HepG2 (cell line): ENCODE results near the gene MAGEA4. TPM values are rescaled to one million over a fixed set of nuclear protein-coding genes. Genes with fewer than 3 reads are reported as not detected.
A peak's percentile ranks its signal among the peaks of the same experiment; 100 is the strongest.

Experiments
- BCL6 ChIP-seq: IDR thresholded peaks from 2 replicates; pipeline ENCODE4 v1.6.1; 2016; ENCODE audit warnings: missing genetic modification reagents, missing compliant biosample characterization
- ELF3 ChIP-seq: IDR thresholded peaks from 2 replicates; pipeline ENCODE4 v1.6.1; 2016; ENCODE audit warnings: missing genetic modification reagents, missing compliant biosample characterization
- EZH2 ChIP-seq: conservative IDR thresholded peaks from 2 replicates; pipeline ENCODE4 v1.6.1; 2012; ENCODE audit warnings: mild to moderate bottlenecking, low read depth, low read length, moderate library complexity
- KAT8 ChIP-seq: IDR thresholded peaks from 2 replicates; pipeline ENCODE4 v1.6.1; 2016; ENCODE audit warnings: missing genetic modification reagents, missing compliant biosample characterization
- NBN ChIP-seq: fragments of 450-650 bp; conservative IDR thresholded peaks from 2 replicates; pipeline ENCODE4 v1.6.1; 2017
- RARA ChIP-seq: IDR thresholded peaks from 2 replicates; pipeline ENCODE4 v1.6.1; 2016; ENCODE audit warnings: missing genetic modification reagents, missing compliant biosample characterization
- SOX13 ChIP-seq, 3 experiments: fragments of 450-650 bp in 1 of 3; sonication (generic) in 1 of 3; formaldehyde crosslinking in 1 of 3; IDR thresholded peaks in 2 of 3; conservative IDR thresholded peaks in 1 of 3; 2 replicates each; pipeline versions ENCODE4 v1.5.0 to v1.6.1; 2016 to 2020; ENCODE audit warnings: antibody characterized with exemption in 1 of 3, mild to moderate bottlenecking in 1 of 3, missing compliant biosample characterization in 1 of 3, missing genetic modification reagents in 1 of 3, moderate library complexity in 1 of 3
- SOX5 ChIP-seq: IDR thresholded peaks from 2 replicates; pipeline ENCODE4 v1.6.1; 2016; ENCODE audit warnings: borderline replicate concordance
- TSC22D2 ChIP-seq: sonication (generic); formaldehyde crosslinking; IDR thresholded peaks from 2 replicates; pipeline ENCODE4 v1.5.1; 2020; ENCODE audit warnings: missing genetic modification reagents, mild to moderate bottlenecking, borderline replicate concordance
- ZBTB7B ChIP-seq: sonication (generic); formaldehyde crosslinking; IDR thresholded peaks from 2 replicates; pipeline ENCODE4 v1.4.0; 2020; ENCODE audit warnings: missing genetic modification reagents
- ZNF124 ChIP-seq: sonication (generic); formaldehyde crosslinking; IDR thresholded peaks from 2 replicates; pipeline ENCODE4 v1.4.0; 2020; ENCODE audit warnings: missing genetic modification reagents
- polyA plus RNA-seq, 8 experiments: library from polyadenylated mRNA; depleted of rRNA in 3 of 8; stranded (reverse) in 7 of 8; unstranded in 1 of 8; fragments of >200 nt; fragmentation: Illumina TruSeq in 4 of 8; extraction: Trizol in 4 of 8; gene quantifications; 2 replicates each; pipeline versions ENCODE4 v1.2.1 to v1.2.3, GENCODE V29; 2011 to 2016; ENCODE audit warnings: low read depth in 4 of 8, missing spikeins in 1 of 8, mixed read lengths in 1 of 8; ENCODE audit not compliant: insufficient read depth in 1 of 8
- total RNA-seq, 5 experiments: library from RNA; depleted of rRNA; stranded (reverse); fragments of >200 nt; fragmentation: Illumina TruSeq; extraction: Trizol; gene quantifications; 2 replicates each; pipeline ENCODE4 v1.2.3, GENCODE V29; 2016; ENCODE audit warnings: low read depth in 1 of 5
- TF ChIP-seq, protein P1 (sequence below): sonication (generic); formaldehyde crosslinking; IDR thresholded peaks from 2 replicates; pipeline ENCODE4 v1.4.0; 2020; ENCODE audit warnings: missing genetic modification reagents
- TF ChIP-seq, protein P2 (sequence below): sonication (generic); formaldehyde crosslinking; IDR thresholded peaks from 2 replicates; pipeline ENCODE4 v1.5.0; 2020; ENCODE audit warnings: mild to moderate bottlenecking, missing genetic modification reagents, moderate library complexity
- TF ChIP-seq, protein P3 (sequence below): sonication (generic); formaldehyde crosslinking; conservative IDR thresholded peaks from 2 replicates; pipeline ENCODE4 v1.4.0; 2020; ENCODE audit warnings: mild to moderate bottlenecking, missing genetic modification reagents, moderate library complexity
- TF ChIP-seq, protein P4 (sequence below): sonication (generic); formaldehyde crosslinking; conservative IDR thresholded peaks from 2 replicates; pipeline ENCODE4 v1.4.0; 2020; ENCODE audit warnings: missing genetic modification reagents

Gene MAGEA4
- total and polyA plus RNA-seq, 2 of the 13 experiments (the other 11 are each of a cell fraction or from before 2014, with no cell fraction given), result not detected

- TF ChIP-seq, protein P1, sequence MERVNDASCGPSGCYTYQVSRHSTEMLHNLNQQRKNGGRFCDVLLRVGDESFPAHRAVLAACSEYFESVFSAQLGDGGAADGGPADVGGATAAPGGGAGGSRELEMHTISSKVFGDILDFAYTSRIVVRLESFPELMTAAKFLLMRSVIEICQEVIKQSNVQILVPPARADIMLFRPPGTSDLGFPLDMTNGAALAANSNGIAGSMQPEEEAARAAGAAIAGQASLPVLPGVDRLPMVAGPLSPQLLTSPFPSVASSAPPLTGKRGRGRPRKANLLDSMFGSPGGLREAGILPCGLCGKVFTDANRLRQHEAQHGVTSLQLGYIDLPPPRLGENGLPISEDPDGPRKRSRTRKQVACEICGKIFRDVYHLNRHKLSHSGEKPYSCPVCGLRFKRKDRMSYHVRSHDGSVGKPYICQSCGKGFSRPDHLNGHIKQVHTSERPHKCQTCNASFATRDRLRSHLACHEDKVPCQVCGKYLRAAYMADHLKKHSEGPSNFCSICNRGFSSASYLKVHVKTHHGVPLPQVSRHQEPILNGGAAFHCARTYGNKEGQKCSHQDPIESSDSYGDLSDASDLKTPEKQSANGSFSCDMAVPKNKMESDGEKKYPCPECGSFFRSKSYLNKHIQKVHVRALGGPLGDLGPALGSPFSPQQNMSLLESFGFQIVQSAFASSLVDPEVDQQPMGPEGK (CRISPR knock-in tag), result peak; percentile 72
- TF ChIP-seq, protein P2, sequence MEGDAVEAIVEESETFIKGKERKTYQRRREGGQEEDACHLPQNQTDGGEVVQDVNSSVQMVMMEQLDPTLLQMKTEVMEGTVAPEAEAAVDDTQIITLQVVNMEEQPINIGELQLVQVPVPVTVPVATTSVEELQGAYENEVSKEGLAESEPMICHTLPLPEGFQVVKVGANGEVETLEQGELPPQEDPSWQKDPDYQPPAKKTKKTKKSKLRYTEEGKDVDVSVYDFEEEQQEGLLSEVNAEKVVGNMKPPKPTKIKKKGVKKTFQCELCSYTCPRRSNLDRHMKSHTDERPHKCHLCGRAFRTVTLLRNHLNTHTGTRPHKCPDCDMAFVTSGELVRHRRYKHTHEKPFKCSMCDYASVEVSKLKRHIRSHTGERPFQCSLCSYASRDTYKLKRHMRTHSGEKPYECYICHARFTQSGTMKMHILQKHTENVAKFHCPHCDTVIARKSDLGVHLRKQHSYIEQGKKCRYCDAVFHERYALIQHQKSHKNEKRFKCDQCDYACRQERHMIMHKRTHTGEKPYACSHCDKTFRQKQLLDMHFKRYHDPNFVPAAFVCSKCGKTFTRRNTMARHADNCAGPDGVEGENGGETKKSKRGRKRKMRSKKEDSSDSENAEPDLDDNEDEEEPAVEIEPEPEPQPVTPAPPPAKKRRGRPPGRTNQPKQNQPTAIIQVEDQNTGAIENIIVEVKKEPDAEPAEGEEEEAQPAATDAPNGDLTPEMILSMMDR (CRISPR knock-in tag), result no peak
- TF ChIP-seq TSC22D2 (CRISPR knock-in tag) (no peak), RARA (CRISPR knock-in tag) (peak; percentile 81), ZNF124 (CRISPR knock-in tag) (0 out of 2 replicates have a peak, but pooled peaks have one; percentile 37), KAT8 (0 out of 2 replicates have a peak, but pooled peaks have one; percentile 46), ELF3 (CRISPR knock-in tag) (peak; percentile 73), NBN (no peak), BCL6 (peak; percentile 95), SOX13 (IDR thresholded peaks at IDR 0.05) (no peak), SOX13 (CRISPR knock-in tag; conservative IDR thresholded peaks at IDR 0.05 in 1 of 2, IDR thresholded peaks at IDR 0.05 in 1 of 2) (peak in 1 of 2 experiments; percentile 70; a peak in 2 of 4 replicates), EZH2 (no peak), SOX5 (peak; percentile 55; the same call in 1 of the 2 replicates), ZBTB7B (CRISPR knock-in tag) (peak; percentile 58; the same call in 1 of the 2 replicates)
- TF ChIP-seq, protein P3, sequence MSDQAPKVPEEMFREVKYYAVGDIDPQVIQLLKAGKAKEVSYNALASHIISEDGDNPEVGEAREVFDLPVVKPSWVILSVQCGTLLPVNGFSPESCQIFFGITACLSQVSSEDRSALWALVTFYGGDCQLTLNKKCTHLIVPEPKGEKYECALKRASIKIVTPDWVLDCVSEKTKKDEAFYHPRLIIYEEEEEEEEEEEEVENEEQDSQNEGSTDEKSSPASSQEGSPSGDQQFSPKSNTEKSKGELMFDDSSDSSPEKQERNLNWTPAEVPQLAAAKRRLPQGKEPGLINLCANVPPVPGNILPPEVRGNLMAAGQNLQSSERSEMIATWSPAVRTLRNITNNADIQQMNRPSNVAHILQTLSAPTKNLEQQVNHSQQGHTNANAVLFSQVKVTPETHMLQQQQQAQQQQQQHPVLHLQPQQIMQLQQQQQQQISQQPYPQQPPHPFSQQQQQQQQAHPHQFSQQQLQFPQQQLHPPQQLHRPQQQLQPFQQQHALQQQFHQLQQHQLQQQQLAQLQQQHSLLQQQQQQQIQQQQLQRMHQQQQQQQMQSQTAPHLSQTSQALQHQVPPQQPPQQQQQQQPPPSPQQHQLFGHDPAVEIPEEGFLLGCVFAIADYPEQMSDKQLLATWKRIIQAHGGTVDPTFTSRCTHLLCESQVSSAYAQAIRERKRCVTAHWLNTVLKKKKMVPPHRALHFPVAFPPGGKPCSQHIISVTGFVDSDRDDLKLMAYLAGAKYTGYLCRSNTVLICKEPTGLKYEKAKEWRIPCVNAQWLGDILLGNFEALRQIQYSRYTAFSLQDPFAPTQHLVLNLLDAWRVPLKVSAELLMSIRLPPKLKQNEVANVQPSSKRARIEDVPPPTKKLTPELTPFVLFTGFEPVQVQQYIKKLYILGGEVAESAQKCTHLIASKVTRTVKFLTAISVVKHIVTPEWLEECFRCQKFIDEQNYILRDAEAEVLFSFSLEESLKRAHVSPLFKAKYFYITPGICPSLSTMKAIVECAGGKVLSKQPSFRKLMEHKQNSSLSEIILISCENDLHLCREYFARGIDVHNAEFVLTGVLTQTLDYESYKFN (CRISPR knock-in tag), result peak; percentile 75
- TF ChIP-seq, protein P4, sequence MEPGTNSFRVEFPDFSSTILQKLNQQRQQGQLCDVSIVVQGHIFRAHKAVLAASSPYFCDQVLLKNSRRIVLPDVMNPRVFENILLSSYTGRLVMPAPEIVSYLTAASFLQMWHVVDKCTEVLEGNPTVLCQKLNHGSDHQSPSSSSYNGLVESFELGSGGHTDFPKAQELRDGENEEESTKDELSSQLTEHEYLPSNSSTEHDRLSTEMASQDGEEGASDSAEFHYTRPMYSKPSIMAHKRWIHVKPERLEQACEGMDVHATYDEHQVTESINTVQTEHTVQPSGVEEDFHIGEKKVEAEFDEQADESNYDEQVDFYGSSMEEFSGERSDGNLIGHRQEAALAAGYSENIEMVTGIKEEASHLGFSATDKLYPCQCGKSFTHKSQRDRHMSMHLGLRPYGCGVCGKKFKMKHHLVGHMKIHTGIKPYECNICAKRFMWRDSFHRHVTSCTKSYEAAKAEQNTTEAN (CRISPR knock-in tag), result 0 out of 2 replicates have a peak, but pooled peaks have one; percentile 32
Observed at GRCh38 chrX:151970661-151971060, 58.0 kb downstream of the MAGEA4 start (continued).
